Head of caudate nucleus (tissue), 42 donors: ENCODE results near the gene THRB.
"Not testable (repeated sequence)": the region's sequence is repeated elsewhere in the genome, so short reads cannot be mapped to it uniquely, and the experiment has no call there.

Experiments
- DNase-seq, 42 donors: peaks; one replicate each; pipeline versions ENCODE4 v3.0.0 to v3.0.0-alpha.2; 2020 to 2021; ENCODE audit warnings: mixed read lengths in 7 of 42
- intact Hi-C: fragments of 100-400 bp; cut with DNase I; formaldehyde crosslinking; loops from one replicate; pipeline ENCODE4 v1.15.0; 2022

THRB gene

DNA sequence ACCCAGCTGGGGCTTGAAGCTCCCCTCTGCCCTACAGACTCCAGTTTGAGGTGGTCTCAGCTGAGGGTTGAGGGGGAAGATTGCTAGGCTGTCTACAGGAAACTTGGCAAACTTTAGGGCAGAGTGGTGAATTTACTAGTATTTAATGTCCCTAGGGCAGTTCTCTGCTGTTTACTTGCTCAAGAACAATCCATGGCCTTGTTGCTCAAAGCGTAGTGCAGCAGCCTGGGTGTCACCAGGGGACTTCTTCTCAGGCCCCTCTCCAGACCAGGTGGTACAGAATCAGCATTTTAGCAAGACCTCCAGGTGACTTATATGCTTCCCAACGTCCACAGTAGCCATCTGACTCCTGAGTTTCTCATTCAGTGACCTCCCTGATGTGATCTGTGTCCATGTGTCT is 360.7 kb downstream of the THRB start:
- DNase-seq, result no peak
- intact Hi-C loops, result no loop called here

DNA sequence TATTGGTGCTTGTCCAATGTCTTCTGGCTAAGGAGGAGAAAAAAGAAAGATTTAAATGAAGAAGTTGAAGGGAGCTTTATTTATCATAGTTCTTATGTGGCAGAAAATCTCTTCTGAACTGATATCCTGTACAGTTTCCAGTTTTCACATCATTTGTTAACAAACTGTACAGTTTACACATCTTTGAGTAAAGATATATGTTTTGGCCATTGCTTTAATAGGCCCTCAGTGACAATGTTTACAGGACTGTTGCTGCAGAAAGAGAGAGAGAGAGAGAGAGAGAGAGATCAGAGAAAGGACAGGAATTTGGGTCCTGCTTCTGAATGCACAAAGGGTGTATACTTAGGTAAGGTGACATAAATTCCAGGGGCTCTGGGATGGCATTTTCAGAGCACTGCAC is 361.2 kb downstream of the THRB start:
- DNase-seq, result no peak
- intact Hi-C loops, result no loop called here

DNA sequence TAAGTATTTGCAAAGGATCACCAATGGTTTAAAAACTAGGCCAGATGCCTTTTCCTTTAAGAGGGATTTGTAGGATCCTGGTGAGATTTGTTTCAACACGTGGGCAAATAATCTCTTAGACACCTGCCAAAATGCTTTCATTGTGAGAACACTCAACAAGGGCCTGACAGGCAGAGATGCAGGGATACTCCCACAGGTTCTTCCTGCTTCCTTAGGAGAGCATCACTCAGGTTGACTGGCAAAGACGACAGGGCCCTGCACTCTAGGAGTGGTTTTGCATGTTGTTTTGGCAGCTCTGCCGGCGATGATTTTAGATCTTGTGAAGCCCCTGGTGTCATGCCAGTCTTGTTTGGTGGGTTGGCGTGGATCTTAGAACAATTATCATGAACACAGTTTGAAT is 365.1 kb downstream of the THRB start:
- peak in 36 of 42 donors; percentile 6 to 89 (median 46) for DNase-seq

DNA sequence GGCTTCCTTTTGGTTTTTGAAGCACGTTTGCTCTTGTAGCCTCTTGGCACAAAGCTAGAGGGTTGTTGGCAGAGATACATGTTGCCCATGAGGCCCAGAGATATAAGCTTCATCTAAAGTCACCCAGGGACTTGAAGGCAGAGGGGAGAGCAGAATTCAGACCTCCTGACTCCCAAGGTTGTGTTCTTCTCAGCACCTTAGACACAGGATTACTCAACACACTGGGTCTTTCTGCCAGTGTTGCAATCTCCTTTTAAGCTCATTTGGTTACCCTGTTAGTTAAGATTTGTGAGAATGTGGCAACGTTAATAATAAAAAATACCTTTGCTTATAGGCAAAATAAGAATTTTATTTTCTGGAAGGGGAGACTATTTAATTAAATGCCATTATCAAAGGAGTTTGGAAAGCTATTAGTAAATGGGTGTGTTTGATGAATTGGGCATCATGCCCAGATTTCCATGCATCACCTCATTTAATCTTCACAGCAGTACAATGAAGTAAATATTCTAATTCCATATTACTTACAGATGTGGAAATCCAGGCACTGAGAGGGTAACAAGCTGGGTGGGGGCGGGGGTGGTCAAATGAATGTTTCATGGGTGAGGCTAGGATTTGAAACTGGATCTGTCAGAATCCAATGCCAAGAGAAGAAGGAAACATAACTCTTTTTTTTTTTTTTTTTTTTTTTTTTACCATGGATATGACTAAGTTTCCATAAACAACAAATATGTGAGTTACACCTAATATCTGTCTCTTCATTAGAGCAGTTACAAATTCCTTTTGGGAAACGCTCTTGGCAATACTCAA is 366.2 kb downstream of the THRB start:
- no peak for DNase-seq
- intact Hi-C loops, result no loop called here

More for the DNA sequence above, 365.1 kb downstream of the THRB start:
- intact Hi-C loops, result no loop called here

DNA sequence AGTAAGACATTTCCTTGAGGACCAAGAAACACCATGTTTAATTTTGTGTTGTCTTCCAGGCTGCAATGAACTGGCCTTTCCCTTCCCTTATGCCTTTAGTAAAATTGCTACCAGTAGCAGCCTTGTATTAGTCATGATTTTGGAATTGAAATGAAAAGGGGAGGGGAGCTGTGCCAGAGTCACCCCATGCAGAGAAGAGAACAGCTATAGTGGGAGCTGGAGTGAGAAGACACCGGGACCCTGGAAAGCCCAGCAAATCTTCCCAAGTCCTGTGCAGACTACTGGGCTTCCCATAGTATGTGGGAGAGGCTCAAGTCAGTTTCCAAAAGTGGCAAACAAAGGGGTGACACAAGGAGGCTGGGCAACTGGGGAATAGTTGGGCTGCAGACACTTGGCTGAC is 371.1 kb downstream of the THRB start:
- intact Hi-C loops, result no loop called here
- DNase-seq, result no peak

DNA sequence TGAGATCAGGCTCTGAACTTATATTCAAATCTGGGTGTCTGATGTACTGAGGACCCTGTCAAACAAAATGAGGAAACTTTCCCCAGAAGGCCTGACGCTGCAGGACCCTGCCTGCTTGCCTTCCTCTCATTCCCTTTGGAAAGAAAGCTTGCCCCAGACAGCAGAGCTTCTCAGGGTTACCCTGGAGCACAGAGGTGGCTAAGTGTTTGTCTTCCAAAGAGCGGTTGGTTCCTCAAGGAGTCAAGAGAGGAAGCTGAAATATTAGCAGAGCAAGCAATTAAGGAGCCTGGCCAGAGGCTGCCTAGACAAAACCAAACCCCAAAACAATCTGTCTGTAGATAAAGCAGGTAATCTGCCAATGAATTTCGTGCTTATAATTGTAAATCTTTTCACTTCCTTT is 374.2 kb downstream of the THRB start:
- intact Hi-C loops, result no loop called here
- no peak for DNase-seq

DNA sequence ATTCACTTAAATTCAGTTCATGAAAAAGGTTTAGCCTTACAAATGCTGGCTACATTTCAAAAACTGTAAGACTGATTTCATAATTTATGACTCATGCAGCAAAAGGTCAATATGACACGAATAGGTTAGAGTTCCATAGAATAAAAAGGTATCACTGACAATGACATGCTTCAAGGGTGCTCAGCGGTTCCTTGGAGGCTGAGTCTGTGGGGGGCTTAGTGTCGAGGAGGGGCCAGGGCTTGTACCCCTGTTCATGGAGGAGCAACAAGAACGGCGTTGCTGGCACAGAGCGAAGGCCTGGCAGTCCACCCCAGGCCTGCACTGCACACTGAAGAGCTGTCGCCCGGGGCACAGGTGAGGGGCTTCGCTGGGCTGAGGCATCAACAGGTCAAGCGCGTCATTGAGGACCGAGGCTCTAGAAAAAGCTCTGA is 375.3 kb downstream of the THRB start:
- DNase-seq, result no peak

DNA sequence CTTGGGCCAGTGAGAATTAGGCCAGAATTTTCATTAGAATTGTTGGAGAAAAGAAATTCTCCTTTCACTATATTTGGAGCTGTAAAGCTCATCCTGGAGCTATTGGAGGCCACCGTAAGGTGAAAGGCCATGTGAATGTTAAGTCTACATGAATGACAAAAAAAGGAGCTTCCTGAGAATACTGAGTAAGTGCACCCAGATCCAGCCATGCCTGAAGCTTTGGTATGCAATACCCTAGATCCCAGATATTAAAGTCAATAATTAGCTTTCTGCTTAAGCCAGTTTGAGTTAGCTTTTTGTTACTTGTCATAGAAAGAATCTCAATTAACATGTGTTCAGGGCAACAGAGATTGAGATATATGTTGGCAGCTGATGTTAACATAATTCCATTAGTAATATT is 377.1 kb downstream of the THRB start:
- intact Hi-C loops, result no loop called here
- no peak for DNase-seq

More for the DNA sequence above, 375.3 kb downstream of the THRB start:
- intact Hi-C loops, result no loop called here

DNA sequence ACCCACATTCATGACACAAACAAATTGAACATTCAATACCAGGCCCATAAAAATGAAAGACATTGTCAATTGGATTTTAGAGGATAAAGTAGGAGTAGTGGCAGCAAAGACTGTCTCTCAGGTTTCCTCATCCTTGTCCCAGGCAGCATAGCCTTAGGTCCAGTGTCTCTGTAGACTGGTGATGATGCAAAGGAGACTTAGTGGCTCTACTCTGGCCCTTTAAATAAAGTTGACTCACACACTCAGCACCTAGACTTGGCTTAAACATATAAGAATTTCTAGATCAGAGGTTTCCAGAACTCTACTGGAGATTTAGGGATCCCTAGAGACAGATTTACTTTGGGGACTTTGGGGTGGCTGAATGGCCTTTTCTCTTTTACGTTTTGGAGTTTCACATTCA is 382.9 kb downstream of the THRB start:
- DNase-seq, result no peak
- intact Hi-C loops, result no loop called here

DNA sequence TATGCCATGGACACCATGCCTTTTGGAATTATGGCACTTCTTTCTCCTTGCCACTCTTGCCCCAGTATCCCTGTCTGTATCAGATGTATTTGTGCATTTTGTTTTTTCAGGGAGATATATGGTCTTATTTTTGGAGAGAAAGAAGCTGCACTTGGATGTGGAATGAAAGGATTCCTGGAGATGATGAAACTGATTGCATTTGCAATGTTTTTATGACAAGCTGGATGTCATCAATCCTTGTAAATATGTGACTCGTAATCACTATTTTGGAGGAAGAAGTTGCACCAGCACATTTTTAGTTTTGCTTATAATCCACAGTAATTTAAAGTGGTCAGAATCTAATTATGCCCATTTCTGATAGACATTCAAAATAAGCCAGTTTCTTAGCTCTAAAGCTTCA is 384.6 kb downstream of the THRB start:
- DNase-seq, result no peak
- intact Hi-C loops, result no loop called here

DNA sequence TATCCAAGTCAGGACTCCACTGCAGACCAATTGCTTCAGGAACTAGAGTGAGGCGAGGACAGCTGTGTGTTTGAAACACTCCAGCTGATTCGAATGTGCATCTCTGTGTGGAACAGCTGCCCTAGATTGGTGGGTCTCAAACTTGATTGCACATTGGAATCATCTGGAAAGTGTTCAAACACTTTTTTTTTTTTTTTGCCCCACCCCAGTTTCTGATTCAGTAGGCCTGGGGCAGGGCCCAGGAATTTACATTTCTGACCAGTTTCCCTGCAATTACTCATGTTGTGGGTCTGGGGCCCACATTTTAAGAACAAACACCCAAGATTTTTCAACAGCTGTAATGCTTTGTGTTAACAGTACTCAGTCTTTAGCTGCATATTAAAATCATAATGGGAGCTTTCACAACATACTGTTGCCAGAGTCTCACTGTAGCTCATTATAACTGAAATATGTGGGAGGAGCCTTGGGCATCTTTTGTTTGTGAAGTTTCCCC is 392.9 kb downstream of the THRB start:
- no peak for DNase-seq
- intact Hi-C loops, result no loop called here

DNA sequence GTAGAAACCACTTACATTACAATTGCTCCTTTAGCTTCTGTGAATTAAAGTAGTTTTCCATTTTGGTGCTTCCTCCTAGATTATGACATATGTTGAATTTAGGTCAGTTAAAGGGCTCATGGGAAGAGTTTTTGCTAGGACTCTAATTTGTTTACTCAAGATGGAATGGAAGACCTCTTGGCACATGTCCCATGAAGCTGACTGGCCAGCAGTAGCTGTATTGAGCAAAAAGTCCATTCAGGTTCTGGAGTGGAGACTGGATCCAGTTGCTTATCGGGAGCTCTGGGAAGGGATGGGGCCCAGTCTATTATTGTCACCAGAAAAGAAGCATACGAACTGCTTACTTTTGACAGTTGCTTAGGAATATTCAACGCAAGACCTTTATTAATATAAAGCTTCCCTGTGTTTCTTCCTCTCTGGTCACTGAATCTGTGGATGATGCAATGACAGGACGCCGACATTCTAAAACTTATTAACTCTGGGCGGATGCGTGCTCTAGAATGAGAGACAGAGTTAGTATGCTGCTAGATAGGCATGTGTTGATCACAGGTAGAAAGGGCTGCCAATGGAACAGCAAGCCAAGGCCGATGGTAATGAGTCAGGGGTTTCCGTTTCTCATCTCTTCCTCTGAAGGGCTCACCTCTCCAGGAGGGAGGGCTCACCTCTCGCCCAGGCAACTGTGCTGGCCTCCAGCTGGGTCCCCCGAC is 393.8 kb downstream of the THRB start:
- no peak for DNase-seq
- intact Hi-C loops, result no loop called here

DNA sequence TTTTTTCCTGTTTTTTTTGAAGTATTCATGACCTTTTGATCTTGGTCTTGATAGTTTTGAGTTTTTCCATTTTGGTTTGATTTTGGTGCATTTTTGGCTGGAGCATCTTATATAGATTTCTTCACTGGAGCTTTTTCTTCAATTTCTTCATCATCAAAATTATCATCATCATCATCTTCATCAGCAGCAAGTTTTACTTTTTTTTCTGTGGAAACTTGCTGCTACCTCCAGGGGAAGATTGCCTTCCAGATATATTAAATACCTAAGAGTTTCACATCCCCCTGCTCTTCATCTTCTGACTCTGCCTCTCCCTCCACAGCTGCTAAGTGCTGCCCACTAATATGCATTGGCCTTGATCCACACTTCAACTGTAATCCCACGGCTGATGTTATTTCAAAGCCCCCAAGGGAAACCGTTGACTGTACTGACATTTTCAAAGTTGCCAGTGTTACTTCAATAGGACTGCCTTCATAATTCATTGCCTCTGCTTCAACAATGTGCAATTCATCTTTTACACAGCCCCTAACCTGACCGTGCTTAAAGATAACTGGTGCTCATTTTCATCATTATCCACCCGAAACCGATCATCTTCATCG is 397.9 kb downstream of the THRB start:
- DNase-seq, result no peak
- intact Hi-C loops, result no loop called here

DNA sequence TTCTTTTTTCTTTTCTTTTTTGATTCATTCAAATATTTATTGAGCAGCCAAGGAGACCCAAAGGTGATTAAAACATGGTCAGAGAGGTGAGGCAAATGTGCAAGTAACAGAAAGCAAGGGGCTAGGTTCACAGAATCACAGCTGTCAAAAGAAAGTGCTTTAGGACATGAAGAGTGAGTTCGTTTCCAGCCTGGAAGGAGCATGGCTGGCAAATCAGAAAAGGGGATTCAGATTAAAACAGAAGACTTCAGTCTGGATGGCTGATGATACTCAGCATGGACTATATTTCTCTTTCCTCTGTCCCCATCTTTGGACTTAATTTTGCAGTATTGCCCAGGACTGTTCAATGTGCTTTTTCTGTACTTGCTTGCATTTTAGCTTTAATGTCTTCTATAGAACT is 398.4 kb downstream of the THRB start:
- intact Hi-C loops, result no loop called here
- DNase-seq, result no peak

DNA sequence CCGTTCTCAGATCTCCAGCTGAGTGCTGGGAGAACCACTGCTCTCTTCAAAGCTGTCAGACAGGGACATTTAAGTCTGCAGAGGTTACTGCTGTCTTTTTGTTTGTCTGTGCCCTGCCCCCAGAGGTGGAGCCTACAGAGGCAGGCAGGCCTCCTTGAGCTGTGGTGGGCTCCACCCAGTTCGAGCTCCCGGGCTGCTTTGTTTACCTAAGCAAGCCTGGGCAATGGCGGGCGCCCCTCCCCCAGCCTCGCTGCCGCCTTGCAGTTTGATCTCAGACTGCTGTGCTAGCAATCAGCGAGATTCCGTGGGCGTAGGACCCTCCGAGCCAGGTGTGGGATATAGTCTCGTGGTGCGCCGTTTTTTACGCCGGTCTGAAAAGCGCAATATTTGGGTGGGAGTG is 399.8 kb downstream of the THRB start:
- DNase-seq, intact Hi-C loops: not testable (repeated sequence)

DNA sequence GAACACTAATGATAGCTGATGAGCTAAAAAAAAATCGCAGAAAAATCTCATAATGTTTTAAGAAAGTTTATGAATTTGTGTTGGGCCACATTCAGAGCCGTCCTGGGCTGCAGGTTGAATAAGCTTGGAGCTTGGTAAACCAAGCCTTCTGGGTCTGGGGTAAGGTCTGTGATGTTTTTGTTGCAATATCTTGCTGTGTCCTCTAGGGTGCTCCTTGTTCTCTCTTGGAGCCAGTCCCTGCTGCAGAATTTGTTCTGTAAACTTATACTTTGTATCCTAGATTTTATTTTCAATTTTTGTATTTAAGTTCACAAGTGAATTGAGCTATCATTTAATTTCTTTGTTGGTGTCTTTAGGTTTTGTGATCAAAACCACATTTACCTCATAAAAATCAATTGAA is 405.9 kb downstream of the THRB start:
- intact Hi-C loops, result no loop called here

DNA sequence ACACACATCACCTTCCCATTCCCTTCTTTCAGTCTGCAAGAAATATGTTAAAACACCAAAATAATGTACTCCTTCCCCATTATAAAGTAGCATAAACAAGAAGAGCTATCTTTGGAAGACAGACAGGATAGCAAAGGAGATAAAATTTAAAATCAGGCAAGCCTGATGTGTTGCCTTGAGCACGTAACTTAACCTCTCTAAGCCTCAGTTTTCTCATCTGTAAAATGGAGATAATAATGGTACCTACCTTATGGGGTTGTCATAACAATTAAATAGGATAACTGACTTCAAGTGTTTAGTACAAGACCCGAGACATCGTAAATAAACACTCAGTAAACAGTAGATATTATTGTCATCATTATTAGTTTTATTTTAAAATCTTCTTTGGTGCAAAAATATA is 407.2 kb downstream of the THRB start:
- intact Hi-C loops, result no loop called here
- DNase-seq, result no peak

More for the DNA sequence above, 405.9 kb downstream of the THRB start:
- DNase-seq, result no peak

DNA sequence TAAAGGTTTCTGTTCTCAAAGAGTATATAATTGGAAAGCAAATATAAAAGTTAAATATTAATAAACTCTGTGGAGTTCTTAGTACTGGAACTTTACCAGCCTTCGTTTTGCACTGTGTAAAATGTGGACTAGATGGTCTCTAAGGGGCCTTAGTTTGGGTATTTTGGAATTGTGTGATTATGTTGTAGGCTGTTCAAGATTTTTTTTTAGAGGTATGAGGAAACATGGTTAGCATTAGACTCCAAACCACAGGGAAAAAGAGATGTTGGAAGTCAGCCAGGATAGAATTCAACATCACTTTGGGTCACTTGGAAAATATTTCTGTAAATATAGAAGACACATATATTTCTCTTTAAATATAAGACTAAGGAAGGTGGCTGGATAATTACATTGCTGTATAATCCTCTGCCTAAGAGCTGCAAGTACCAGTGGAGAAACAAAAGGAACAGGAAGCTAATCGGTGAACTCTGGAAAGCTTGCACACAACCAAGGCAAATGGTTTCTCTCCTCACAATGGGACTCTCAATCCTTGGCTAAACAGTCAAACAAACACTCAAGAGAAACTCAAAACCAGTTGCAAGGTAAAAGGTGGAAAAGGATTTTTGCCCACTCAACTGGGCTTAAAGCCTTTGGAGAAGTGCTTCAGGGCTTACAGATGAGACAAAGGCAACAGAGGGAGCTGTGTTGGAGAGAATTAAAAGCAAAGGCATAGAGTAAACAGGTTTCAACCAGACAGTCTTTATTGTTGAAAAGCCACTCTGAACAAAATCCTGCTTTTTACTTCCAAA is 407.8 kb downstream of the THRB start:
- no peak for DNase-seq
- intact Hi-C loops, result no loop called here

DNA sequence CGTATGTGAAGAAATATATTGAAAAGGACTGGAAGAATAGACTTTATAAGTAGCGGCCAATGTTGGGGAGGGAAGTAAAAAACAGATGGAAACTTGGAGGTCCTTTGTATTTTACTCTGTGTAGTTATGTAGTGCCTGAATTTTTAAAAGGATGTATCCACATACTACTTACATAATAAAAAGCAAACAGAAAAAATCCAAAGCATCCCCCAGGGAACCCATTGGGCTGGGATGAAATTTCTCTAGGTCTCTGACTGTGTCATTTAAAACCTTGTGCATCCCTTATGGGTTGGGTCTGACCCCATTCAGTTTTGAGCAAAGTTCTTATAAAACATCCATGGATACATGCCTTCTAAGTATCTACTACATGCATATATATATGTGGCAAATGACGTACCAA is 408.4 kb downstream of the THRB start:
- DNase-seq, result no peak
- intact Hi-C loops, result no loop called here
